ENCODE data around the gene SUMF1.

- no peak for TF ChIP-seq ELF4 (IDR thresholded peaks at IDR 0.05)
- no peak for TF ChIP-seq HDGF (IDR thresholded peaks at IDR 0.05; ENCODE audit: borderline replicate concordance)
- no peak for TF ChIP-seq BHLHE40 (IDR thresholded peaks at IDR 0.05; ENCODE audit: borderline replicate concordance)
- no peak for TF ChIP-seq ARNT (IDR thresholded peaks at IDR 0.05)
- no peak for TF ChIP-seq FOXM1 (IDR thresholded peaks at IDR 0.05; ENCODE audit: borderline replicate concordance)
- no peak for TF ChIP-seq ZNF384 (IDR thresholded peaks at IDR 0.05)
- TF ChIP-seq PKNOX1 (IDR thresholded peaks at IDR 0.05): no peak
- no peak for TF ChIP-seq TARDBP (IDR thresholded peaks at IDR 0.05)
- TF ChIP-seq CTBP1 (IDR thresholded peaks at IDR 0.05; ENCODE audit: borderline replicate concordance): no peak
- TF ChIP-seq SUZ12 (IDR thresholded peaks at IDR 0.05): no peak
Measured at GRCh38 chr3:4355401-4356219, 111.5 kb downstream of the SUMF1 start.

All from HEK293T (cell line).